NCI-H526 (cell line): ENCODE results near the gene PIGU.
A peak's percentile ranks its signal among the peaks of the same experiment; 100 is the strongest.
"Not testable (repeated sequence)": the region's sequence is repeated elsewhere in the genome, so short reads cannot be mapped to it uniquely, and the experiment has no call there.

ENCODE experiments used
- DNase-seq, 2 experiments: peaks; one replicate each; lab custom pipeline; 2025; lab: John Stamatoyannopoulos, UW

PIGU gene, protein sequence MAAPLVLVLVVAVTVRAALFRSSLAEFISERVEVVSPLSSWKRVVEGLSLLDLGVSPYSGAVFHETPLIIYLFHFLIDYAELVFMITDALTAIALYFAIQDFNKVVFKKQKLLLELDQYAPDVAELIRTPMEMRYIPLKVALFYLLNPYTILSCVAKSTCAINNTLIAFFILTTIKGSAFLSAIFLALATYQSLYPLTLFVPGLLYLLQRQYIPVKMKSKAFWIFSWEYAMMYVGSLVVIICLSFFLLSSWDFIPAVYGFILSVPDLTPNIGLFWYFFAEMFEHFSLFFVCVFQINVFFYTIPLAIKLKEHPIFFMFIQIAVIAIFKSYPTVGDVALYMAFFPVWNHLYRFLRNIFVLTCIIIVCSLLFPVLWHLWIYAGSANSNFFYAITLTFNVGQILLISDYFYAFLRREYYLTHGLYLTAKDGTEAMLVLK

DNA sequence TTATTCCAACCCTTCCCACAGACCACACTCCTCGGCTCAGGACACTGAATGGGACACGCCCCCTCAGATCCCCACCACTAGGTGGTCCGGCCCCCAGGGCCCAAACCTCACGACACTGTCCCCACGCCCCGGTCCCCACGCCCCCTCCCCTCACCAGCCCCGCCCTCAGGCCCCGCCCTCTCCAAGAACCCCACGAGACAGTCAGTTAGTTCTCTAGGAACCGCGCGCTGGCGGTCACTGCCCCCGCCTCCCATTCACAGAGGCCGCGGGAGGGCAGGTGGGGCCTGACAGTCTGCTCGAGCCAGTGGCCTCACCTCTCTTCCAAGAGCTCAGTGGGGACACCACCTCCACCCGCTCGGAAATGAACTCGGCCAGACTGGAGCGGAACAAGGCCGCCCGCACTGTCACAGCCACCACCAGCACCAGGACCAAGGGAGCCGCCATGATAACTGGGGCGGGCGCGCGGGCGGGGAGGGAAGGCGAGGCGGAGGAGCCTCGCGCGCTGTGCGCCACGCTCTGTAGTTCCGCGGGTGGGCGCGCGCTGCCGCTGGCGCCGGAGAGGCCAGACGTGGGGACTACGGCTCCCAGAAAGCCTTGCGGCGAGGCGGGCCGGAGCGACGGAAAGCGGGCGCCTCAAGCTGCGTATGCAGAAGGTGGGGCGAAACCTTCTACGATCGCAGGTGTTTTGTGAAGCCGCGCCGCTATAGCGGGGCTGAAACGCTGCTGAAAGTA, at the start of gene PIGU:
Gene PIGU (minus strand): TSS at position 451 of the 732 bp plus-strand sequence. CDS start 7 bp downstream, at position 444.
- DNase-seq, result peak; percentile 93 to 99

DNA sequence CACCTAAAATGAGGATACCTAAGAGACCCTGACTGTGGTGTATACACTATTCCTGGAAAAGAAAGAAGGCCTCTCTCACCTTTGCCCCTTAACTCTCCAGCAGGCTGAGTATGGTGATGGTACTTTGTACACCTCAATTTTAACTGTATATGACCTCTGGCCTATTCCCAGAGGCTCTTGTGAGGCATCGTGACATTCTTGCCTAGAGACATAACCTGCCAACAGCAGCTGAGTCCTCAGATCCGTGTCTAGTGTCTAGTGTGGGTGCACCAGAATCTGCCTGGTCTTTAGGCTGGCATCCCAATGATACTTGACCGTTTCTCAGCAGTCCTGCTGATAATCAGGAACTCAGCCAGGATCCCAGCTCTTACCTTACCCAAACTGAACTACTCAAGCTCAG, 47.3 kb upstream of the PIGU start:
- no peak for DNase-seq

DNA sequence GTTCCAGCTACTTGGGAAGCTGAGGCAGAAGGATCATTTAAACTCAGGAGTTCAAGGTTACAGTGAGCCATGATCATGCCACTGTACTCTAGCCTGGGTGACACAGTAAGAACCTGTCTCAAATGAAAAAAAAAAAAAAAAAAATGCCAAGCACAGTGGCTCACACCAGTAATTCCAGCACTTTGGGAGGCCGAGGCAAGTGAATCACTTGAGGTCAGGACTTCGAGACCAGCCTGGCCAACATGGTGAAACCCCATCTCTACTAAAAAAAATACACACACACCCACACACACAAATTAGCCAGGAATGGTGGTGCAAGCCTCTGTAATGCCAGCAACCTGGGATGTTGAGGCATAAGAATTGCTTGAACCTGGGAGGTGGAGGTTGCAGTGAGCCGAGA, 45.7 kb upstream of the PIGU start:
- DNase-seq, result not testable (repeated sequence)

DNA sequence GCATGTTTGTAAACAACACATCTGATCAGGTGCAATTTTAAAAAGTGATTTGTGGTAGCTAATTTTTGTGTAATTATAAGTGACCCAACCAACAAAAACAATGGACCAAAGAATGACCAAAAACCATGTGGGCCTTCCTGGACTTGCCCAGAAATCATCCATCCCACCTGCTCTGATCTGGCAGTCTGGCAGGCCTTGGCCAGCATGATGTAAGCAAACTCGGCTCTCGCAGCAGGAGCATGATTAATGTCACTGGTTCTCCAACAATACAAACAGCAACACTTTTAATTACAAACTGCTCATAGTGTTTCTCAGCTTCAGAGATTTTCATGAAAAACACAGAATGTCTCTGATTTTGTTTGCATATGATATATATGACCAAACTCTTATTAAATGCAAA, 43.4 kb upstream of the PIGU start:
- DNase-seq, result peak in 1 of 2 experiments; percentile 58

DNA sequence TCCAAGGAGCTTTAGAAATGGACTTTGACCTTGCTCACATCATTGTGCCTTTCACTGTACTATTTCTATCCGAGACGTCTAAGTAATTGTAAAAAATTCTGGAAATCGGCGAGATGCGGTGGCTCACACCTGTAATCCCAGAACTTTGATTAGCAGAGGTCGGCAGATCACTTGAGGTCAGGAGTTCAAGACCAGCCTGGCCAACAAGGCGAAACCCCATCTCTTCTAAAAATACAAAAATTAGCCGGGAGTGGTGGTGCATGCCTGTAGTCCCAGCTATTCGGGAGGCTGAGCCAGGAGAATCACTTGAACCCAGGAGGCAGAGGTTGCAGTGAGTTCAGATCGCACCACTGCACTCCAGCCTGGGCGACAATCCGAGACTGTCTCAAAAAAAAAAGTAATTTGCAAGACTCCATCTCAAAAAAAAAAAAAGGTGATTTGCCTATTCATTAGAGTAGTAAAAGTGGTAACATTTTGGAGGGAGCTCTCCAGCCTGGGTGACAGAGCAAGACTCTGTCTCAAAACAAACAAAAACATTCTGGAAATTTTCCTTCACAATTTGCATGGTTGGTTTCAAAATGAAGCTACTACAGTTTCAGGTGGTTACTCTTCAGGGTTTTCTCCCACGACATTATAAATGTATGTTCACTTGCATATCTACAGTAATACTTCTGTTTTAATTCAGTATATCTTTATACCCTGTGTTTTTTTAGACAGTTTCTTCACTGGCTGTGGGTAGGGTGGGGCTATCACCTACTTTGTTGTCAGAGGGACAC, 42.5 kb upstream of the PIGU start:
- peak; percentile 78 to 90 for DNase-seq

DNA sequence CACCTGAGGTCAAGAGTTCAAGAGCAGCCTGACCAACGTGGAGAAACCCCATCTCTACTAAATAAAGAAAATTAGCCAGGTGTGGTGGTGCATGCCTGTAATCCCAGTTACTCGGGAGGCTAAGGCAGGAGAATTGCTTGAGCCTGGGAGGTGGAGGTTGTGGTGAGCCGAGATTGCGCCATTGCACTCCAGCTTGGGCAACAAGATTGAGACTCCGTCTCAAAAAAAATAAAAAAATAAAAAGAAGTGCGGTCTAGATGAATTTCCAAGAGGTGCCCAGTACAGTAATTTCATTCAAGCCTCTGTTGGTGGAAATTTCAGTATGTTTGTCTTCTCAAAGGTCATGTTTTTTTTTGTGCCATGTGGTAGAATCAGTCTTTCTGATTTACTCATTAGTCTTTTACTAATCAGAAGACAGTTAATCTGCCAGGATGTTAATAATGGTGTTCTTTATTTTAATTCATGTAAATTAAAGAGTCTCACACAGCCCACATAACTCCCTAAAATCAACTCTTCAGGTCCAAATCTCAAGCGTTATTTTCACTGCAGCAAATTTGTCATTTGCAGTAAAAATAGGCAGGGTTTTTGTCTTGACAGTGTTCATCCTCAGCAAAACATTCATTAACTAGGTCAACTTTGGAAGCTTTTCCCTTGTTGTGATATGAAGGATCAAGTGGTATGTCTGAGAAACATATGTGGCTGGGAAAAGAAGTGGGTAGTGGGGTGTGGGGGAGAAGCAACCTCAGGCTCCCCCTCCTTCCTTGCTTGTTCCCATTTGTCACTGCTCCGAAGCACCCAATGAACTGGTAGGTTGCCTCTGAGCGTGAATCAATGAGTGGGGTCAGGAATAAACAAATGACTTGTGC, 40.6 kb upstream of the PIGU start:
- DNase-seq, result no peak

DNA sequence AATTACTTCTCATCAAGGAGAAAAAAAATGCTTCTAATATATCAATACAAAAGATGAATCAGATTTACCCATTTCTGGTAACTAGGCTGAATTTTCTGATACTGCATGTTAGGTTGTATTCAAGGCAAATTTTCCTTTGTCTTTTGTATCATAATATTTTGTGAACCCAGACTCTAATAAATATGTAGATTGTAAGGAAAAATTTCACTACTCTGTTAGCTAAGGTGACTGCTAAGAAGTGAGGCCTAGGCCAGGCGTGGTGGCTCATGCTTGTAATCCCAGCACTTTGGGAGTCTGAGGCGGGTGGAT, 40.0 kb upstream of the PIGU start:
- DNase-seq, result no peak

DNA sequence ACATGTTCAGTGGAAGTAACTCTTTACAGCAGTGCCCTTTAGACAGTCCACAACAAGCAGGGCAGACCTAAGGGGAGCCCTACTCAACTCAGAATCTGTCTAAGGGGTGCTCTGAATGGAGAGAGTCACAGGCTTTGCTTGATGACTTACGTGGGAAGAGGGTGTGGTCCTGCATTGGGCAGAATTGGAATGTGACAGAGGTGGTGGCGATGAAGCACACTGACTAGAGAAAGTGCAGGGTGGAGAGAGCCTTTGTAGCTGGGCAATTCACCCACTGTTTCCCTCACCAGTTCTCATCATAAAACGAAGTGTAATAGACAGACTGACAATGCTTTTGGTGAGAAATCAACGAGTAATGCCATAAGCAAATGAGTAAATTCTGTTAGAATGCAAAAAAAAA, 38.5 kb upstream of the PIGU start:
- DNase-seq, result no peak

DNA sequence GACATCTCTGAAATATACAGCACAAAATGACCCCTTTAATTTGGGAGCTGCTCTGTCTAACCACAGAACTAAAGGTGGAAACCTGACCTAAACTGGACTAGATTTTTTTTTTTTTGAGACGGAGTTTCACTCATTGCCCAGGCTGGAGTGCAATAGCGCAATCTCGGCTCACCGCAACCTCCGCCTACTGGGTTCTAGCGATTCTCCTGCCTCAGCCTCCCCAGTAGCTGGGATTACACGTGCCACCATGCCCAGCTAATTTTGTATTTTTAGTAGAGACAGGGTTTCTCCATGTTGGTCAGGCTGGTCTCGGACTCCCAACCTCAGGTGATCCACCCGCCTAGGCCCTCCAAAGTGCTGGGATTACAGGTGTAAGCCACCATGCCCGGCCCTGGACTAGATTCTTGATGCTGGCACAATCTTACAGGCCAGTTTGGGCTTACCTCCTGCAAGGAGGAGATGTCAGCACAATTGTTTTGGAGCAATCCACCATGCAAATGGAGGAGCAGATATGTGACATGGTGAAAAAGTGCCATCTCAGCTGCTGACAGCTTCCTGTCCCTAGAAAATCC, 37.1 kb upstream of the PIGU start:
- not testable (repeated sequence) for DNase-seq

DNA sequence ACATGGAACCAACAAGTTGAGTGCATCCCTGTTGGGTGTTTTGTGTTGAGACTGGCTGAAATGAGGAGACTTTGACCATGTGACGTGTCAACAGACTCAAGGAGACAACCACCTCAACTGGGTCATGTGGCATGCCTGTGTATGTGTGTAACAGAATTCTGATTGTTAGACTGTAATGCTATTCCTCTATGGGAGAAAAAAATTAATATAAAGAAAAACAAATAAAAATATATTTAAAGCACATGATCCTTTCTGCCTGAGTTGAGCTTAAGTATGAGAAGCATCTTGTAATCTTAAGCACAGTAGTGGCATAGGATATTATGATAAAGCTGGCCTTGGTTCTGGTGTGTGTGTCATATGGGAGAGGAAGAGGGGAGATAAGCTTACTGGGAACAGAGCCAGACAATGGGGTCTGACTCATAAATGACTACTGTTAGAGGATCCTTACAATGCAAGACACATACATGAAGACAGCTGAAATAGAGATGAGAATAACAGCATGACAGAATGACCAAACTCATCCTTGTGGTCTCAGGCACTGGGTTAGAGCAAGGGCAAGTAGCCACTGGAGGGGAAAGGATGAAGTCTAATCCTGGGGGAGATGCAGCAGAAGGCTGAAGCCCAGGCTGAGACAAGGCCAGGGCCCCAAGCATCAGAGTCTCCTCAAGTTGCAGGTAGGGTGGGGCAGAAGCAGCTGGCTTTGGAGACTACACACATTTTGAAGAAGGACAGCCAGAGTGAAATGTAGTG, 36.5 kb upstream of the PIGU start:
- DNase-seq, result no peak

DNA sequence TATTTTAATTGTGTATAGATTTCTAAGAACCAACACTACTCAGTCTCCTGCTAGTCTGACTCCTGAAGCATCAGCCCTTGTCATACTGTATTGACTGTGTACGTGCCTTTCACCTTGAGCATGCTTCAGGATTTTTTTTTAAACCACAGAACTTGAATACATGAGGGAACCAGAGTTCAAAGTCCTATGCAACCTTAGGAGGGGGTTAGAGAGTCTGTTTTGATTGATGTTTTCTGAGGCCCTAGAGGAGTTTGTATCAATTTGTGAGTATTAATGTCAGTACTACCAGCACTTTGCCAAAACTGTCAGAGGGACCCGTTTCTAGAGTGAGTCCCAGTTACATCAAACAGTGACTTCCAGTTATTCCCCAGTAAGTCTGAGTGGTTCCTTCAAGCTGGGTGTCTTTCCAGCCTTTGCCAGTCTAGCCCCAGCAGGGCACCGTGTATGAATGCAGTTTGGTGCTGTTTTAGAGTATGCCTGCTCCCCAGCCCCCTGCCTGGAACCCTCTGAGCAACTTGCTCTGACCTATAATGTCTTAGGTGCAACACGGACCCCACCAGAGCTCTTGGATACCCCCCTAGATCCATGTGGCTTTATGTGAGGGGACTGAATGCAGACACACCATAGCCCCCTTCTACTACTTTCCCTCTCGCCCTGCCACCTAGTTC, 35.8 kb upstream of the PIGU start:
- DNase-seq, result no peak

DNA sequence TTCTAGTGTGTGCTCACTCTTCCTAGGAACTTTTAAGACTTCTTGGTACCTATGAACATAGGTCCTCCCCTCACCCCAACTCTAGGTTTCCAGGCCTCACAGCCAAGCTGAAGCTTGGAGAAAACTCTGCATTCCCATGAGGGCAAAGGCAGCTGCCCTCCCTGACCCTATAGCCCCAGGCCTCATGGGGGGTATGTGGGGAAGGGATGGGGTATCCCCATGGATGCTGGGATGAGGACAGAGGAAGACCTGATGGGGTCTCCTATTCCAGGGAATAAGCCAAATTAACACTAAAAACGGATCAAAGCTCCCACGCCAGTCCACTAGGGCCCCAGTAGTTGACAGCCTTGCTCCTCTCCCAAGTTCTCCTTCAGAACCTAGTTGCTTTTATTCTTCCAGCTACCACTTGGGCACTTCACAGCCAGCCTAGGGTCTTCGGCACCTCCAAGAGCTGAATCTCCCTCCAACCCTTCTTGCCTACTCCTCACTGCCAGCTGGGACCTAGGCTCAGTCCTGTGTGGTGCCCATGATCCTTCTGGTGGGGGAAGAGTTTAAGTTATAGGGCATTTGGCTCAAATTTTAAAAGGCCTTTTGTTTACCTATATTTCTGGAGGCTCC, 35.0 kb upstream of the PIGU start:
- no peak for DNase-seq

DNA sequence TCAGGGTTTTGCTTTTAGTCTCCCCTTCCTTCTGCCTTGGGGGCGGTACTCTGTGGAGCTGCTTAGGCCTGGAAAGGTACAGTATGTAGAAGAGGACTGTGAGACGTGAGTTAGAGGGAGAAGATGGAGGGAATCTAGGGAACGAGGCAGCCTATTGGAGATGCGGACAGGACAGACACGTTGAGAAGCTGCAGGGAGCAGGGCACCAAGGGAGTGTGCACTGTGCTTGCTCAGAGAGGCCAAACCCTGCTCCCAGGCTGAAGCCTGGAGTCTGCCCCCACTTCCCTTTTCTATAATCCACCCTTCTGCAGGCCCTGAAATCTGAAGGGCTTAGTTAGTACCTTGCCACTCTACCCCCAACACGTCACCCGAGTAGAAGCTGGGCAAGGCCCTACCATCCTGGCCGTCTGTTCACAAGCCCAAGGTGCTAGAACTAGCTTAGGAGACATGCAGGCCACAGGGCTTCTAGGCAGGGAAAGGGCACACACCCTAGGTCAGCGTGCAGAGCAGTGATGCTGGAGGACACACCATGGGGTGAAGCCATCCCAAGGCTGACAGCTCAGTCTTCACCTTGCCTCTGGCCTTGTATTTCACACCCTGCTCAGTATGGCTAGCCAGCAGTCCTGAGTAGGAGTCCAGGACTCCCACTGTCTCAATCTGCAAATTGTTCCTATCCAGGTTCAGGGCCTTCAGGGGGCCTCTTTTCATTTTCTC, 34.1 kb upstream of the PIGU start:
- peak in 1 of 2 experiments; percentile 23 for DNase-seq

DNA sequence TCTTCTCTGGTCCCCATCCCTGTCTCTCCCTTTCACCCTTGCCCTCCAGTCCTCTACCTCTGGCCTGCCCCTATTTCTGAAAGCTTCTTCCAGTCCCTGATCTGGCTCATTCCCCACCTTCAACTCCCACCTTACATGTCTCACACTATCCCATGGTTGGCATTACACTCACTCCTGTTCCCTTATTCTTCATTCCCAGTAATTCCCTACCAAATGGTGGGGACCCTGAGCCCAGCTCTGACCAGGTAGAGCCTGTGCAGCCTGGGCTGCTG, 33.6 kb upstream of the PIGU start:
- no peak for DNase-seq

DNA sequence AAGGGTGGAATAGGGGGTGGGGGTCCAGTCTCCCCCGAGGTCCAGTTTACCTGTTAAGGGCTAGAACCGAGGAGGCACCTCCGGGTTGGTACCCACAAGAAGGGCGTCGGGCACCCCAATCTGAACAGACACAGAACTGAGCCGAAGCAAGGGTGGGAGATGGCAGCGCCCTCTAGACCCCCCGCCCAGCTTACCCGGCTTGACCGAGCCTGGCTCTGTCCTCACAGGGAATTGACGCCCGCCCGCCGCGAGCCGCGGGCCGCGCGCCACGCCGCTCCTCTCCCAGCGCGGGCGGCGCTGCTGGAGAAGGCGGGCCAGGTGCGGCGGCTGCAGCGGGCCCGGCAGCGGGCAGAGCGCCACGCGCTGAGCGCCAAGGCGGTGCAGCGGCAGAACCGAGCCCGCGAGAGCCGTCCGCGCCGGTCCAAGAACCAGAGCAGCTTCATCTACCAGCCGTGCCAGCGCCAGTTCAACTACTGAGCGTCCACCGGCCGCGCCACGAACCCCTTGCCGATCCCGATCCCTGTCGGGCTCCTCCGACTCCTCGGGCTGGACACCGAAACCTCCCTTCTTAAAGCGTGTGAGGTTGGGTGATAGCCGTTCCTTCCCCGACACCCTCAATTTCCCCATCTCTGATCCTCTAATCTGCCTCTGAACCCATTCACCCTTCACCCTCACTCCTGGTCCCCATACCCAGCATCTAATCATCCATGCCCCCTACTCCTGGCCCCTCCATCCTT, 33.1 kb upstream of the PIGU start:
- peak; percentile 78 to 95 for DNase-seq

DNA sequence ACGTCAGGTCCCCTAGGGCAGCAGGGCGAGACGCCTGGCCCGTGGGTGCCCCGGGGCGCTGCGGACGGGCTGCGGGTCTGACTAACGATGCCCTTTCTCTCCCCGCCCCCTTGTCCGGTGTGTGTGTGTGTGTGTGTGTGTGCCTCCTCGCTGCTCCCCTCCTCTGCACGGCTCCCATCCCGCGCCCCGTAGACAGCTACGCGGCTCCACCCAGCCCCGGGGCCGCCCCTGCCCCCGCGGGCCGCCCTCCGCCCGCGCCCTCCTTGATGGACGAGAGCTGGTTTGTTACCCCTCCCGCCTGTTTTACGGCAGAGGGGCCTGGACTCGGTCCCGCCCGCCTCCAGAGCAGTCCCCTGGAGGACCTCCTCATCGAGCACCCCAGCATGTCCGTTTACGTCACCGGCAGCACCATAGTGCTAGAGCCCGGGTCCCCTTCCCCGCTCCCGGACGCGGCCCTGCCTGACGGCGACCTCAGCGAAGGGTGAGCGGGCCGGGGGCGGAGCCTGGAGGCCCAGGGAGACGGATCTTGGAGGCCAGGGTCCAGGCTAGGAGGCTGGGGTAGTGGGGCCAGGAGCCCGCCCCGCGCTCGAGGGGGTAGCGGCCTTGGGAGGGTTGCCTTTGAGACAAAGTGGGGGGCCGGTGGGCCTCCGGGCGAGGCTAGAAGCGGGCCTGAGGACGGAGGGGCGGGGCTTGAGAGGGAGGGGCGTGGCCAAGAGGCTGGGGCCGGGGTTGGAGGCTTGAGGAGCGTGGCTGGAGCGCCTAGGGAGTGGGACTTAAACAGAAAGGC, 32.3 kb upstream of the PIGU start:
- DNase-seq, result peak; percentile 78 to 95

DNA sequence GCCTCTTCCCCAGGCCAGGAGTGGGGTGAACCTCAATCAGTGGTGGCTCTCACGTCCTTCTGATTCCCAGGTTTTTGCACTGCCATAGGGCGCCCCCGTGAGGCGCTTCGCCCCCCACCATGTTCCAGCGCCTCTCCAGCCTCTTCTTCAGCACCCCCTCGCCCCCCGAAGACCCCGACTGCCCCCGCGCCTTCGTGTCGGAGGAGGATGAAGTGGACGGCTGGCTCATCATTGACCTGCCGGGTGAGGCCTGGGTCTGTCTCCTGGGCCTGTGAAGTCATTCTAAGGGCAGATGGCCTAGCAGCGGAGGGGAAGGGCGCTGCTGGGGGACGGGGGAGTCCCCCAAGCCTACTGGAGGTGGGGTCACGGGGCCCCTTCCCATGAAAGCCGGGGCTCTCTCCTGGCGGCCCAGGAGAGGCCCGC, 31.7 kb upstream of the PIGU start:
- peak in 1 of 2 experiments; percentile 65 for DNase-seq
